ENCODE data around the gene PIGZ. TPM values are rescaled to one million over a fixed set of nuclear protein-coding genes. Genes with fewer than 3 reads are reported as not detected.
A peak's percentile ranks its signal among the peaks of the same experiment; 100 is the strongest.

PIGZ gene
- total RNA-seq, 2 donors from 2014 or later, result 4.7 to 11.3 TPM

DNA sequence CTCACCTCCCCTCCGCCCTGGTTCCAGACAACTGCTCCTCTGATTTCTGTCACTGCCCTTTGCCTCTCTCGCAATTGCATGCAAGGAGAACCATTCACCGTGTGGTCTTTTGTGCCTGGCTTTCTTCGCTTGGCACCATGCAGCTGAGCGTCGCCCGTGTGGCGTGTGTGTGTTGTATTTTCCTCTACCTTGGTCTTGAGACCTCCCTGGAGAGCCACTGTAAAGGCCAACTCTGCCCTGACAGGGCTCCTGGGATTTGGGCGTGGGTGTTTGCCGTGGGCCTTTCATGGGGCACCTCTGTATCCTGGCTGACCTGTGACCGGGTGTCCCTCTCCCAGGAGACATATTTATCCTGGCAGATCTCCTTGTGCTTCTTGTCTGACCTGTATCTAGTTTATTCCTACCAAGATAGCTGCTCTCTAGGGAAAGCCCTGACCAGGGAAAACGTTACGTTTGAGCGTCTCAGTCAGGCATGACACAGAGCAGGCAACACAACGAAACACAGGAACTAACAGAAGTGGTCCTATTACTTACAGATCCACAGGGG lies 2.0 kb upstream of the PIGZ start:
- Histone ChIP-seq H3K4me3 (no peak overlapping the region), H3K4me1 (replicated peaks) (no peaks in the 10 kb centered on the region), H3K9me3 (no peaks in the 10 kb centered on the region), H3K27me3 (replicated peaks; ENCODE audit: insufficient read depth) (no peaks in the 10 kb centered on the region), H3K27ac (no peak overlapping the region), H3K36me3 (no peaks in the 10 kb centered on the region)
- DNase-seq (ENCODE audit: low spot score), result no peak
- 84% methylated on average over 15 of the region's 15 CpGs for WGBS
- intact Hi-C loops (cut with DNase I), result no loop called here
- TF ChIP-seq POLR2AphosphoS5 (IDR thresholded peaks at IDR 0.05), result no peak

DNA sequence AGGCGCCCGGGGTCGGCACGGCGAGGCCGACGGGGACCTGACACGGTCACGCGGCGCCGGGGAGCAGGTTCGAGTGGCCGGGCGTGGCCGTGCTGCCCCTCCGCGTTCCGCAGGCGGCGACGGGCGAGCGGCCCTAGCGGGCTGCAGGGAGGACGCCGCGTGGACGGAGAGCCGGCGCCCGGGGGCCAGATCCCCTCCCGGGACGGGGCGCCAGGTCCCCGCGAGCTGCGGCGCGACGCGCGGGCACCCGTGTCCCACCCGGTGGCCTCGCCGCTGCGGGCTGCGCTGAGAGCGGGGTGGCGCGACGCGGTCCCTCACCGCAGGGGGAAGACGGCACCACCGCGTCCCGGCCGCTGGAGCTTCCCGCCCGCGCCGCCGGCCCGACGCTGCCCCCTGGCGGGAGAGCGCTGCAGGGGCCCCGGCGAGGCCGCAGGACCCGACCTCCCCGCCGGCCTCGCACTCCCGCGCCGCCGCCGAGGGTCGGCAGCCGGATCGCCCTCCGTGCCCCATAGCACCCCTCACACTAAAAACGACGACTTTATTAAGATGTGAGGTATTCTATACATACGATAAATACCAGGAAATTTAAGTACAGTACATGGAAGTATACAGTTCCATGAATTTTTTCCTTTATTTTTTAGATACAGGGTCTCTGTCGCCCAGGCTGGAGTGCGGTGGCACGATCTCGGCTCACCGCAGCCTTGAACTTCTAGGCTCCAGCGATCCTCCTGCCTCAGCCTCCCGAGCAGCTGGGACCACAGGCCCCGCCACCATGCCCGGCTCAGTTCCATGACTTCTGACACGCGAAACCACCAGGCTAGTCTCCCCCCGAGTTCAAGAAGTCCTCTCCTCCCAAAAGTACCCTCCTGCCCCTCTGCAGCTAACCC lies 1.3 kb upstream of the PIGZ start:
- WGBS, result 19% methylated on average over 45 of the region's 100 CpGs
- H3K27ac ChIP-seq, result peak overlapping the region in 1 of 2 donors; percentile 23
- H3K4me1 ChIP-seq (replicated peaks), result no peaks in the 10 kb centered on the region
- peak; percentile 42 for DNase-seq (ENCODE audit: low spot score)
- TF ChIP-seq POLR2AphosphoS5 (IDR thresholded peaks at IDR 0.05), result no peak
- TF ChIP-seq, protein P1, sequence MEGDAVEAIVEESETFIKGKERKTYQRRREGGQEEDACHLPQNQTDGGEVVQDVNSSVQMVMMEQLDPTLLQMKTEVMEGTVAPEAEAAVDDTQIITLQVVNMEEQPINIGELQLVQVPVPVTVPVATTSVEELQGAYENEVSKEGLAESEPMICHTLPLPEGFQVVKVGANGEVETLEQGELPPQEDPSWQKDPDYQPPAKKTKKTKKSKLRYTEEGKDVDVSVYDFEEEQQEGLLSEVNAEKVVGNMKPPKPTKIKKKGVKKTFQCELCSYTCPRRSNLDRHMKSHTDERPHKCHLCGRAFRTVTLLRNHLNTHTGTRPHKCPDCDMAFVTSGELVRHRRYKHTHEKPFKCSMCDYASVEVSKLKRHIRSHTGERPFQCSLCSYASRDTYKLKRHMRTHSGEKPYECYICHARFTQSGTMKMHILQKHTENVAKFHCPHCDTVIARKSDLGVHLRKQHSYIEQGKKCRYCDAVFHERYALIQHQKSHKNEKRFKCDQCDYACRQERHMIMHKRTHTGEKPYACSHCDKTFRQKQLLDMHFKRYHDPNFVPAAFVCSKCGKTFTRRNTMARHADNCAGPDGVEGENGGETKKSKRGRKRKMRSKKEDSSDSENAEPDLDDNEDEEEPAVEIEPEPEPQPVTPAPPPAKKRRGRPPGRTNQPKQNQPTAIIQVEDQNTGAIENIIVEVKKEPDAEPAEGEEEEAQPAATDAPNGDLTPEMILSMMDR (IDR thresholded peaks at IDR 0.05), result peak; percentile 80 to 97 (median 90)
- H3K4me3 ChIP-seq, result peak overlapping the region; percentile 42 to 76
- H3K36me3 ChIP-seq, result no peaks in the 10 kb centered on the region
- no peaks in the 10 kb centered on the region for H3K27me3 ChIP-seq (replicated peaks; ENCODE audit: insufficient read depth)
- no peaks in the 10 kb centered on the region for H3K9me3 ChIP-seq
- intact Hi-C loops (cut with DNase I), result loop anchor here (10.0 kb wide), 1 partner anchor 135 kb away; no protein-coding TSS in a partner anchor

DNA sequence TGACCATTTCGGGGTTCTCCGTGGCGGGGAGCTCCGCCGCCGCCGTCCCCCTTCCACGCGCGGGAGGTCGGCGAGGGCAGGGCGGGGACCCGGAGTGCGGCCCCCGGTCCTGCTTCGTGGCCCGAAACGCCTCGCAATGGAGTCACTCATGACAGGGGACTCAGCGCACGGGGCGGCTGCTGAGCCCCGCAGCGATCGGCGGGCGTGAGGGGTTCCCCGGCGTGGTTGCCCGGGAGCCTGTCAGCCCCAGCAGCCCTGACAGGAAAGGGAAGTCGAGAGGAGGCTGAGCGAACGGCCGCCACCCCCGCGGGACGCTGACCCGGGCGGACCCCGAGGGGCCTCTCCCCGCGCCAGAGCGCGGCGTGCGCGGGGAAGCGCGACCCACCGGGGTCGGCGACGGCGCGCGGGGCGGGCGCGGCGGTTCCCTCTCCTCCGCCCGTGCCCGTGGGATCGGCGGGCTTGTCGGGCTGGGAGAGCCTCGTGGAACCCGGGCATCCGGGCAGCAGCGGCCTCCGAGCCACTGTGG lies 564 bp upstream of the PIGZ start:
- TF ChIP-seq, protein P1 (IDR thresholded peaks at IDR 0.05), result no peak
- Histone ChIP-seq H3K9me3 (no peaks in the 10 kb centered on the region), H3K4me1 (replicated peaks) (no peaks in the 10 kb centered on the region), H3K36me3 (no peaks in the 10 kb centered on the region), H3K4me3 (peak overlapping the region; percentile 42 to 76), H3K27me3 (replicated peaks; ENCODE audit: insufficient read depth) (no peaks in the 10 kb centered on the region), H3K27ac (peak overlapping the region in 1 of 2 donors; percentile 23)
- DNase-seq (ENCODE audit: low spot score), result no peak
- WGBS, result under 1% methylated on average over 52 of the region's 72 CpGs
- intact Hi-C loops (cut with DNase I), result loop anchor here (10.0 kb wide), 1 partner anchor 134 kb away; no protein-coding TSS in a partner anchor

DNA sequence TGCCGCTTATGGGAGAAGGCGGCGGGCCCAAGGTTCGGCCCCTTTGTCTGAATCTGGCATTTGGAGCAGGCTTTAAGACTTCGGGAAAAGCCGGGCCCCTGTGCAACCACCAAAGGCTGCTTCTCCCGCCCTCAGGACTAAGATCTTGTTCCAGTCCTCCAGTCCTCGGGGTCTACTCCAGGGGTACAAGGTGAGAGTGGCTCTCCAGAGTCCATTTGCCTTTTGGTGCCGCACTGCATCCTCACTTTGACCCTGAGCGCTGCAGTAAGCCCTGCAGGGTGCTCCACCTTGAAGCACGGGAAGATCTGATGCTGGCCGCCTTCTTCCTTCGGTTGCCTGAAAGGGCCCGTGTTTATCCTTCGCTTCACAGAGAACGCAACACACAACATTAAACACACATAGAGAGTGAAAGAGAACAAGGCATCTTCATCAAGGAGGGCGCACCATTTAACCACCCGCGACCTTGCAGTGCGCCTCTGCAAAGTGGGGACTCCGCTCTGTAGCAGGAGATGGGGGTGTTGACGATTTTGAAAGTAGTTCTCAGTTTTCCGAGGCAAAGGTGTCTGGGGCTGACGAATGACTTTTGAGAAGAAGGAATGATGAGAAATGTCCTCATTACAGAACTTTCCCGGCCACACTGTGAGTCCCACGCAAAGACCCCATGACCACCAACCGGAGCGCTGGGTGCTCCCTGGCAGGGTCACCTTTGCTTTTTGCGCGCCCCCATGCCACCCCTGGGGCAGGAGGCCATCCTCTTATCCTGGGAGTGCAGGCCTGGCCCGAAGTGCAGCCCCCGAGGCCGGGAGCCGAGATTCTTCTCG lies 1.0 kb downstream of the PIGZ start:
- Histone ChIP-seq H3K4me3 (peak overlapping the region; percentile 42 to 76), H3K27me3 (replicated peaks; ENCODE audit: insufficient read depth) (no peaks in the 10 kb centered on the region), H3K9me3 (no peaks in the 10 kb centered on the region), H3K27ac (no peak overlapping the region), H3K36me3 (no peaks in the 10 kb centered on the region), H3K4me1 (replicated peaks) (no peaks in the 10 kb centered on the region)
- TF ChIP-seq POLR2A (IDR thresholded peaks at IDR 0.05), result no peak
- TF ChIP-seq, protein P1 (IDR thresholded peaks at IDR 0.05), result no peak
- DNase-seq (ENCODE audit: low spot score), result no peak
- intact Hi-C loops (cut with DNase I), result loop anchor here (10.0 kb wide), 1 partner anchor 133 kb away; no protein-coding TSS in a partner anchor
- 74% methylated on average over 35 of the region's 35 CpGs for WGBS
